ENCODE results near the gene ARL2BP.
A peak's percentile ranks its signal among the peaks of the same experiment; 100 is the strongest.
"Not testable (repeated sequence)": the region's sequence is repeated elsewhere in the genome, so short reads cannot be mapped to it uniquely, and the experiment has no call there.

Gene ARL2BP

DNA sequence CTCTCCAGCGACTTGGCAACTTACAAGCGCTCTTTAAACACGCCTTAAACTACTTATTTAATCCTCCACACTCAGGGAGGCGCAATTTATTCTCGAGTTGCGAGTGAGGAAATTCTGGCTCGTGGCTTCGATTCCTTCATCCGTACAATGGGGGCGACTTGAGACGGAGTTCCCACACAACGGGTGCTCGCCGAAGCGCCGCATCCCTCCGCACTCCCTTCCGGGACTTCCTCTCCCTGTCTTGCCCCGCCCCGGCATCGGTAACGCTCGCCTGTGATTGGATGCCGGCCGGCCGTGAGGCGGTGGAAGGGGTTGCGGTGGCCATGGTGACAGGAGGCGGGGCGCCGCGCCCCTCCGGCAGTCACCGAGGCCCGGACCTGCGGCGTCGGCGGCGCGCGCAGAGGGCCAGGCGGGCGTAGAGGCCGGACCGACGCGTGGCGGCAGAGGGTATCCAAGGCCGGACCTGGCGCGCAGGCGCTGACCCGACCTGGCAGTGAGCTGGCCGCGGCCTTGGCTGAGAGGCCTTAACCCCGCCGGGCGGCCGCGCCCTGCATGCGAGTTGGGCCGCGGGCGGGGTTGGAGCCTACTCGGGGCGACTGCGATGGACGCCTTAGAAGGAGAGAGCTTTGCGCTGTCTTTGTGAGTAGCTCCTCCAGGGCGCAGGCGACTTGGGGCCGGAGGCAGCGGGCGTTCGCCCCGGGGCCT lies at the start of gene ARL2BP:
TSS of gene ARL2BP (plus strand) at position 493 of the 705 bp plus-strand sequence. CDS start at position 602, 109 bp downstream.
- Histone ChIP-seq H3K27ac (no peak within 1 kb of the TSS), H3K9me3 (ENCODE audit: low read depth, low read length) (no peaks in the 10 kb centered on the region), H3K36me3 (ENCODE audit: insufficient read depth, low read length) (no peaks in the 10 kb centered on the region), H3K9ac (ENCODE audit: insufficient read length) (peak within 1 kb of the TSS; percentile 73), H3K4me3 (peak within 1 kb of the TSS; percentile 79)
- DNase-seq (ENCODE audit: low read depth, low spot score): peak; percentile 3
- TF ChIP-seq EZH2 (IDR thresholded peaks at IDR 0.05) (no peak), FOXP2 (optimal IDR thresholded peaks at IDR 0.05; ENCODE audit: control extremely low read depth, extremely low read length, insufficient read depth) (peak; percentile 15), POLR2AphosphoS5 (IDR thresholded peaks at IDR 0.05; ENCODE audit: borderline replicate concordance, low read depth, low read length) (peak; percentile 50; the same call in 1 of the 2 replicates)

GRCh38 chr16:57196286-57196685 lies 48.8 kb upstream of the ARL2BP start:
- no peak for DNase-seq (ENCODE audit: low read depth, low spot score)
- no peak for TF ChIP-seq FOXP2 (optimal IDR thresholded peaks at IDR 0.05; ENCODE audit: control extremely low read depth, extremely low read length, insufficient read depth)
- TF ChIP-seq POLR2AphosphoS5 (IDR thresholded peaks at IDR 0.05; ENCODE audit: borderline replicate concordance, low read depth, low read length): no peak
- no peak for TF ChIP-seq EZH2 (IDR thresholded peaks at IDR 0.05)
- no peak overlapping the region for H3K4me3 ChIP-seq
- H3K36me3 ChIP-seq (ENCODE audit: insufficient read depth, low read length): no peaks in the 10 kb centered on the region
- no peak overlapping the region for H3K9ac ChIP-seq (ENCODE audit: insufficient read length)
- no peak overlapping the region for H3K27ac ChIP-seq
- H3K9me3 ChIP-seq (ENCODE audit: low read depth, low read length): no peaks in the 10 kb centered on the region

GRCh38 chr16:57196753-57197152 lies 48.3 kb upstream of the ARL2BP start:
- DNase-seq (ENCODE audit: low read depth, low spot score): no peak
- Histone ChIP-seq H3K36me3 (ENCODE audit: insufficient read depth, low read length) (no peaks in the 10 kb centered on the region), H3K9me3 (ENCODE audit: low read depth, low read length) (no peaks in the 10 kb centered on the region), H3K4me3 (no peak overlapping the region), H3K27ac (no peak overlapping the region), H3K9ac (ENCODE audit: insufficient read length) (no peak overlapping the region)
- TF ChIP-seq EZH2 (IDR thresholded peaks at IDR 0.05): no peak
- no peak for TF ChIP-seq POLR2AphosphoS5 (IDR thresholded peaks at IDR 0.05; ENCODE audit: borderline replicate concordance, low read depth, low read length)
- TF ChIP-seq FOXP2 (optimal IDR thresholded peaks at IDR 0.05; ENCODE audit: control extremely low read depth, extremely low read length, insufficient read depth): no peak

- not testable (repeated sequence) for H3K27ac ChIP-seq; H3K9ac ChIP-seq (ENCODE audit: insufficient read length); H3K9me3 ChIP-seq (ENCODE audit: low read depth, low read length); H3K36me3 ChIP-seq (ENCODE audit: insufficient read depth, low read length); H3K4me3 ChIP-seq; DNase-seq (ENCODE audit: low read depth, low spot score)
Observed at GRCh38 chr16:57200321-57200720, 44.7 kb upstream of the ARL2BP start.

- H3K9ac ChIP-seq (ENCODE audit: insufficient read length); H3K9me3 ChIP-seq (ENCODE audit: low read depth, low read length); H3K27ac ChIP-seq; DNase-seq (ENCODE audit: low read depth, low spot score); H3K36me3 ChIP-seq (ENCODE audit: insufficient read depth, low read length); H3K4me3 ChIP-seq: not testable (repeated sequence)
Observed at GRCh38 chr16:57200926-57201325, 44.1 kb upstream of the ARL2BP start.

GRCh38 chr16:57202095-57202886 lies 42.8 kb upstream of the ARL2BP start:
- no peak for DNase-seq (ENCODE audit: low read depth, low spot score)
- Histone ChIP-seq H3K9me3 (ENCODE audit: low read depth, low read length) (no peaks in the 10 kb centered on the region), H3K9ac (ENCODE audit: insufficient read length) (no peak overlapping the region), H3K27ac (no peak overlapping the region), H3K4me3 (no peak overlapping the region), H3K36me3 (ENCODE audit: insufficient read depth, low read length) (peaks cover 6% of the 10 kb centered on the region; the same call in 1 of the 2 replicates)
- TF ChIP-seq POLR2AphosphoS5 (IDR thresholded peaks at IDR 0.05; ENCODE audit: borderline replicate concordance, low read depth, low read length) (no peak), EZH2 (IDR thresholded peaks at IDR 0.05) (no peak), FOXP2 (optimal IDR thresholded peaks at IDR 0.05; ENCODE audit: control extremely low read depth, extremely low read length, insufficient read depth) (no peak)

DNA sequence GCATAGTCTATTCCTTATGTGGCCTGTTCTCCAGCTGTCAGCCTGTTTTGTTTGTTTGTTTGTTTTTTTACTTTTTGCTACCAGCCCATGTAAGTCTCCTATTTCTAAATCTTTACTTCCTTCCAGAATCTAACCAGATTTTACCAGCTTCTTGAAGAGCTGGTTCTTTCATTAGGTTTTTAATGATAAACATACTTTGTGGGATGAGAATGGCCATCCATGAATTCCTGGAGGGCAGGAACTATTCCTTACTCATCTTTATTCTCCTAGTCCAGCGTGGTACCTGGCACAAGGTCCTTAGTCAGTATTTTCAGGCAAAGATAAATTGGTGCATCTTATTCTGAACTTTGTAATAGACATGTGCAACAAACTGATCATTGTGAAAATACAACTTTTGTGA lies 41.6 kb upstream of the ARL2BP start:
- Histone ChIP-seq H3K9me3 (ENCODE audit: low read depth, low read length) (no peaks in the 10 kb centered on the region), H3K4me3 (no peak overlapping the region), H3K9ac (ENCODE audit: insufficient read length) (no peak overlapping the region), H3K27ac (no peak overlapping the region), H3K36me3 (ENCODE audit: insufficient read depth, low read length) (peaks cover 6% of the 10 kb centered on the region; the same call in 1 of the 2 replicates)
- DNase-seq (ENCODE audit: low read depth, low spot score): no peak
- TF ChIP-seq POLR2AphosphoS5 (IDR thresholded peaks at IDR 0.05; ENCODE audit: borderline replicate concordance, low read depth, low read length): no peak
- TF ChIP-seq FOXP2 (optimal IDR thresholded peaks at IDR 0.05; ENCODE audit: control extremely low read depth, extremely low read length, insufficient read depth): no peak
- TF ChIP-seq EZH2 (IDR thresholded peaks at IDR 0.05): no peak

GRCh38 chr16:57204675-57205074 lies 40.4 kb upstream of the ARL2BP start:
- Histone ChIP-seq H3K27ac (no peak overlapping the region), H3K36me3 (ENCODE audit: insufficient read depth, low read length) (peaks cover 6% of the 10 kb centered on the region; the same call in 1 of the 2 replicates), H3K4me3 (no peak overlapping the region), H3K9ac (ENCODE audit: insufficient read length) (no peak overlapping the region), H3K9me3 (ENCODE audit: low read depth, low read length) (no peaks in the 10 kb centered on the region)
- no peak for DNase-seq (ENCODE audit: low read depth, low spot score)
- TF ChIP-seq POLR2AphosphoS5 (IDR thresholded peaks at IDR 0.05; ENCODE audit: borderline replicate concordance, low read depth, low read length): no peak
- no peak for TF ChIP-seq FOXP2 (optimal IDR thresholded peaks at IDR 0.05; ENCODE audit: control extremely low read depth, extremely low read length, insufficient read depth)
- no peak for TF ChIP-seq EZH2 (IDR thresholded peaks at IDR 0.05)

Measured in SK-N-MC (cell line).